Measurements from ENCODE around the gene SEC31A.

SEC31A gene

DNA sequence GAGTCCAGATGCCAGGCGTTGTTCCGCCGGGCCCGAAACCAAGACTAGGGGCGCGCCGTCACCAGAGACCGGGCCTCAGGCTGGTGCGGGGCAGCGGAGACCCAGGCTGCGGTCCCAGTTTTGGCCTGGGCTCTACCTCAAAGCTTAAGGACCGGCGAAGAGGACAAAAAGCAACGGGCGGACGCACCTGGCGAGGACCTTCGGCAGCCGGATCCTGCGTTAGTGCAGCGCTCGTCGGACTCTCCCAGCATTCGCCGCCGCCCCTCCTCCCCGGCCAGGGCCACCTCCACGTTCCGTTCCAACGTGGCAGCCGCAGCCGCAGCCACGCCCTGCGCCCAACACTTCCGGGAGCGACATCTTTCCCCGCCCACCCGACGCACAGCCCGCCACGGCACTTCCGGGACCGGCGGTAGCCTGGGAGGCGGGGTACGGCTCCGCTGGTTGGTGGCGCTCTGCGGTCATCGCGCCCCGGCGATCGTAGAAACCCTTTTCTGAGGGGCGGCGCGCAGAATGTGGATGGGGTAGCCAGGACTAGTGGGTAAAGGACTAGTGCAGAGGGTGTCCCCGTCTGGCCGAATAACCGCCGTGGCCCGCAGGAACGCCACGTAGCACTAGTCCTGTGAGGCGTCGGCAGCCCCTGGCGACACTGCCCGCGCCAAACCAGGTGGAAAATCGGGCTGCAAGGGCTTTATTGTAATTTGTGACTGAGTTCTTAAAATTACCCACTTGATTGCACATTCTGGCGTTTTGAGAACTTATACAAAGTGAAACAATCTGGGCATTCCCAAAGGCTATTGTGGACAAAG is at the start of gene SEC31A:
SEC31A (minus strand) TSS at position 253 of the 806 bp plus-strand sequence. CDS start 9,217 bp downstream, outside the sequence.
- TF ChIP-seq CTCF (conservative IDR thresholded peaks at IDR 0.05; ENCODE audit: control insufficient read depth, insufficient read depth, low read depth, low read length) = no peak
- H3K4me3 ChIP-seq (ENCODE audit: control insufficient read depth, low read depth, low read length) = peak within 1 kb of the TSS; percentile 83
- DNase-seq (ENCODE audit: low read depth) = peak; percentile 89

DNA sequence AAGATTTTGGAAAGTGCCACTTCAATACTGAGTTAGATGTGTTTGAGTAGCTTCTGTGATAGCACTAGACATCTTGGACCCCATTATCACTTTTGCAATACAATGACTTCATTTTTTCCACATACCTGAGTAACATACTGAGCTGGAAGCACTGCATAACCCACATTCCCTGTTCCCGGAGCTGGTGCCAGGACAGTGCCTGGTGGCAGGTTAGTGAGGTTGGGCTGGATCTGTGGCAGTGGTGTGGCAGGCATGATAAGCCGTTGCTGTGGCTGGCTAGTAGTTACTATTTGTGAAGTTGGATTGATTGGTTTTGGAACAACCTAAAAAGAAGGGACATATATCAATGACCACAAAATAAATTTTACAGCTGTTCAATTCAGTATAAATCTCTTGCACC is 48.5 kb upstream of the SEC31A start:
- H3K4me3 ChIP-seq (ENCODE audit: control insufficient read depth, low read depth, low read length) = no peak overlapping the region
- no peak for TF ChIP-seq CTCF (conservative IDR thresholded peaks at IDR 0.05; ENCODE audit: control insufficient read depth, insufficient read depth, low read depth, low read length)
- no peak for DNase-seq (ENCODE audit: low read depth)

DNA sequence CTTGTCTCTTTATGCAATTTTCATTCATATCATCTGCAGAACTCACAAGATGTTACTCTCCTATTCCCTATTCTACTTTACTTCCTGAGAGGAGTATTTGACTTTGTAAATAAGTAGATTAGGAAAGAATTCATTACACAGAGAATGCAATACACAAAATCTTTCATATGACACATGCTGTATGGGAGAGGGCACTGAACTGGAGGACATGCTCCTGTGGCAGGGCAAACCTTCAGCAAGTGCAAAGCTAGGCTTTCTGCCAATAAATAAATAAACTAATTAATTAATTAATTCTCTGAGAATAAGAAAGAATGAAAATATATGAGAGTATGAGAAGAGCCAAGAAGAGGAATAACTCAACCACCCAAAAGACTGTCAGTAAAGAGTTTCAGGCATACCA is 43.5 kb upstream of the SEC31A start:
- no peak for DNase-seq (ENCODE audit: low read depth)
- H3K4me3 ChIP-seq (ENCODE audit: control insufficient read depth, low read depth, low read length) = no peak overlapping the region
- no peak for TF ChIP-seq CTCF (conservative IDR thresholded peaks at IDR 0.05; ENCODE audit: control insufficient read depth, insufficient read depth, low read depth, low read length)

- no peak for DNase-seq (ENCODE audit: low read depth)
- TF ChIP-seq CTCF (conservative IDR thresholded peaks at IDR 0.05; ENCODE audit: control insufficient read depth, insufficient read depth, low read depth, low read length) = no peak
- no peak overlapping the region for H3K4me3 ChIP-seq (ENCODE audit: control insufficient read depth, low read depth, low read length)
Observed at GRCh38 chr4:82930848-82931755, 40.1 kb upstream of the SEC31A start.

DNA sequence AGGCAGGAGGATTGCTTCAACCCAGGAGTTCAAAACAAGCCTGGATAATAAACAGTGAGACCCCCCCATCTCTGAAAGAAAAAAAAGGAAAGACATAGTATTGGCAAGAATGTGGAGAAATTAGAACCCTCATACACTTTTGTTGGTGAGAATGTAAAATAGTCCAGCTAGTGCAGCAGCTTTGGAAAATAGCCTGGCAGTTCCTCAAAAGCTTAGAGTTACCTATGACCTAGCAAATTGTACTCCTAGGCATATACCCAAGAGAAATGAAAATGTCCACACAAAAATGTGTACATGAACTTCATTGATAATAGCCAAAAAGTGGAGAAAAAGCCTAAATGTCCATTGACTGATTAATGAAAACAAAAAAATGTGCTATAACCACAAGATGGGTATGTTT is 30.8 kb upstream of the SEC31A start:
- TF ChIP-seq CTCF (conservative IDR thresholded peaks at IDR 0.05; ENCODE audit: control insufficient read depth, insufficient read depth, low read depth, low read length) = no peak
- no peak for DNase-seq (ENCODE audit: low read depth)
- H3K4me3 ChIP-seq (ENCODE audit: control insufficient read depth, low read depth, low read length) = no peak overlapping the region

- no peak overlapping the region for H3K4me3 ChIP-seq (ENCODE audit: control insufficient read depth, low read depth, low read length)
- TF ChIP-seq CTCF (conservative IDR thresholded peaks at IDR 0.05; ENCODE audit: control insufficient read depth, insufficient read depth, low read depth, low read length) = no peak
- no peak for DNase-seq (ENCODE audit: low read depth)
Observed at GRCh38 chr4:82919386-82919785, 28.4 kb upstream of the SEC31A start.

Data from fibroblast of mammary gland (primary cell).